ENCODE results near the gene DAGLA.
A peak's percentile ranks its signal among the peaks of the same experiment; 100 is the strongest.

The DAGLA gene

GRCh38 chr11:61775606-61776554, 95.7 kb downstream of the DAGLA start:
- DNase-seq (ENCODE audit: low spot score), result no peak
- FAIRE-seq, result peak; percentile 44

GRCh38 chr11:61776561-61777075, 96.4 kb downstream of the DAGLA start:
- FAIRE-seq (no peak), DNase-seq (ENCODE audit: low spot score) (peak; percentile 68)

- no peak for FAIRE-seq
Measured at GRCh38 chr11:61777234-61778090, 97.3 kb downstream of the DAGLA start.

GRCh38 chr11:61778357-61778886, 98.2 kb downstream of the DAGLA start:
- FAIRE-seq, result no peak
- no peak for DNase-seq (ENCODE audit: low spot score)

More at GRCh38 chr11:61777234-61778090, 97.3 kb downstream of the DAGLA start:
- no peak for DNase-seq (ENCODE audit: low spot score)

GRCh38 chr11:61778920-61779650, 98.9 kb downstream of the DAGLA start:
- DNase-seq (ENCODE audit: low spot score) (no peak), FAIRE-seq (no peak)

GRCh38 chr11:61779666-61780525, 99.7 kb downstream of the DAGLA start:
- DNase-seq (ENCODE audit: low spot score) (no peak), FAIRE-seq (no peak)

- no peak for DNase-seq (ENCODE audit: low spot score)
- FAIRE-seq, result no peak
Measured at GRCh38 chr11:61780581-61781162, 100.5 kb downstream of the DAGLA start.

- no peak for DNase-seq (ENCODE audit: low spot score)
- FAIRE-seq, result no peak
Measured at GRCh38 chr11:61781585-61781984, 101.4 kb downstream of the DAGLA start.

GRCh38 chr11:61782299-61782698, 102.1 kb downstream of the DAGLA start:
- no peak for DNase-seq (ENCODE audit: low spot score)
- no peak for FAIRE-seq

GRCh38 chr11:61782841-61783240, 102.7 kb downstream of the DAGLA start:
- FAIRE-seq (no peak), DNase-seq (ENCODE audit: low spot score) (no peak)

- FAIRE-seq, result no peak
- DNase-seq (ENCODE audit: low spot score), result no peak
Measured at GRCh38 chr11:61783717-61784505, 103.7 kb downstream of the DAGLA start.

GRCh38 chr11:61784506-61784805, 104.3 kb downstream of the DAGLA start:
- FAIRE-seq, result no peak

GRCh38 chr11:61785837-61786402, 105.7 kb downstream of the DAGLA start:
- no peak for FAIRE-seq
- no peak for DNase-seq (ENCODE audit: low spot score)

More at GRCh38 chr11:61784506-61784805, 104.3 kb downstream of the DAGLA start:
- no peak for DNase-seq (ENCODE audit: low spot score)

GRCh38 chr11:61787928-61788491, 107.8 kb downstream of the DAGLA start:
- peak; percentile 31 for DNase-seq (ENCODE audit: low spot score)
- no peak for FAIRE-seq

- DNase-seq (ENCODE audit: low spot score), result peak; percentile 71
- FAIRE-seq, result no peak
Measured at GRCh38 chr11:61791737-61792309, 111.6 kb downstream of the DAGLA start.

- FAIRE-seq, result no peak
- DNase-seq (ENCODE audit: low spot score), result peak; percentile 94
Measured at GRCh38 chr11:61792310-61793082, 112.3 kb downstream of the DAGLA start, which contains the start of the genes FEN1 and TMEM258. Gene FEN1 (plus strand): TSS chr11:61792911. CDS start chr11:61795362, 2,451 bp downstream. Gene TMEM258 (minus strand): TSS chr11:61792599. CDS start chr11:61792558, 41 bp downstream.
